SJCRH30 (cell line): ENCODE data around the gene FHIP2A. TPM values are rescaled to one million over a fixed set of nuclear protein-coding genes. Genes with fewer than 3 reads are reported as not detected.

Experiments
- DNase-seq, 2 experiments: peaks; one replicate each; pipeline ENCODE4 v3.0.0-alpha.2; 2015 to 2020
- H3K27ac ChIP-seq: fragments of 250-450 bp; sonication (Bioruptor Pico); 2 replicates; pipeline ENCODE4 v1.5.1; 2020; ENCODE audit warnings: mild to moderate bottlenecking, moderate library complexity
- H3K27me3 ChIP-seq: fragments of 250-450 bp; sonication (Bioruptor Pico); 2 replicates; pipeline ENCODE4 v1.5.1; 2020; ENCODE audit warnings: mild to moderate bottlenecking, moderate library complexity
- H3K36me3 ChIP-seq: fragments of 250-450 bp; sonication (Bioruptor Pico); 2 replicates; pipeline ENCODE4 v1.5.1; 2020; ENCODE audit warnings: mild to moderate bottlenecking, moderate library complexity
- H3K4me1 ChIP-seq: fragments of 250-450 bp; sonication (Bioruptor Pico); 2 replicates; pipeline ENCODE4 v1.5.1; 2020; ENCODE audit warnings: mild to moderate bottlenecking, moderate library complexity
- H3K4me3 ChIP-seq: fragments of 250-450 bp; sonication (Bioruptor Pico); 2 replicates; pipeline ENCODE4 v1.5.1; 2020; ENCODE audit warnings: mild to moderate bottlenecking, moderate library complexity
- H3K9me3 ChIP-seq: fragments of 250-450 bp; sonication (Bioruptor Pico); replicated peaks from 2 replicates; pipeline ENCODE4 v1.5.1; 2020; ENCODE audit warnings: mild to moderate bottlenecking, moderate library complexity
- total RNA-seq: library from RNA; depleted of rRNA; stranded (reverse); fragments of >200 nt; shearing (Covaris generic); gene quantifications from 2 replicates; pipeline ENCODE4 v1.2.3, GENCODE V29; 2014; rRNA removed

The FHIP2A gene
- total RNA-seq, 1 experiment from 2014 or later: 10.9 TPM

DNA sequence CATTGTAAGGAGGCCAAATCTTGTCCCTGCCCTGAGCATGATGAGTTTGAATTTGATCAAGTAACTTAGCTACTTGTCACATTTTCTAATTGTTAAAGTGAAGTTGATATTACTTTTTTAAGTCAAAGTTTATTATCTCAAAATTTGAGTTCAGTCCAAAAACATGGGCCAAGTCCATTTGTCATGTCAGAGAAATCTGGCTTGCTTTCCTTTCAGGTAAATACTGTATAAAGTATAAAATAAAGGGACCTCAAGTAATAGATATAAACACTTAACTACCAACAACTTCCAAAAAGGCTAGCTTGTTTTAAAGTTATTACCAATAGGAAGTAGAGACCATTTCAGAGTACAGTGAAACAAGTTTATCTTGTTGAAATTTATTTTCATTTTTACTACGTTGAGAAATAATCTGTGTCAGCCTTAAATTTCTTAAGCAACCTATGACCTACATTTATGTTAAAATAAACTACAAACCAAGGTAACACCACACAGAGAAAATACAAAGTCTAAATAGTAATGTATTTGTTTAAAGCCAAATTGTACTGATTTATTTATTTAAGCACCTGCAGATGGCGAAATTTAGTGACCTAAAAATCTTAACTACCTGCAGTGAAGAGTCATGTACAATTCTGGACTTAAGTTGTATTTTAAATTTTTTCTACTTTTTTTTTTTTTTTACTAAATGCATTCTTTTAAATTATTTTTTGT is 36.5 kb downstream of the FHIP2A start:
- Histone ChIP-seq H3K36me3 (peaks cover 30% of the 10 kb centered on the region), H3K4me1 (no peaks in the 10 kb centered on the region), H3K27ac (no peak overlapping the region), H3K27me3 (no peaks in the 10 kb centered on the region), H3K4me3 (no peak overlapping the region), H3K9me3 (no peaks in the 10 kb centered on the region)
- no peak for DNase-seq

GRCh38 chr10:114859222-114859621 is 37.6 kb downstream of the FHIP2A start:
- DNase-seq: no peak
- Histone ChIP-seq H3K9me3 (no peaks in the 10 kb centered on the region), H3K4me1 (no peaks in the 10 kb centered on the region), H3K36me3 (peaks cover 30% of the 10 kb centered on the region), H3K27me3 (no peaks in the 10 kb centered on the region), H3K27ac (no peak overlapping the region), H3K4me3 (no peak overlapping the region)

DNA sequence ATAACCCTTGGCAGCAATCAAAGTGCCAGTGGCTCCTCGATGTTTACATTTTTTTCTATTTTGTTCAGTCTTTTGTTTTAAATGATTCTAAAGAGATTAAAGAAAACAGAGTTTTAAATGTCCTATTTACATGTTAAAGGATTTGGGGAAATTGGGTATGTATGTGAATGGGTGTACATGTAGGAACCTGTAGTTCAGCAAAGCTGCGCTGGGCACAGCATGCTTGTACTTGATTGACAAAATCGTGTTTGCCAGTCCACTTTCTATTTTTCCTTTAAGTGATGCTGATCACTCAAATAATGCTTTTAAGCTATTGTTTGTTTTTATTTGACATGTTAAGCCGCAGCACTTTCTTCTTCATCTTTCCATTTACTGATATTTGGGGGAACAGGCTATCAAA is 40.9 kb downstream of the FHIP2A start:
- Histone ChIP-seq H3K27me3 (no peaks in the 10 kb centered on the region), H3K36me3 (peaks cover 18% of the 10 kb centered on the region)
- no peak for DNase-seq

DNA sequence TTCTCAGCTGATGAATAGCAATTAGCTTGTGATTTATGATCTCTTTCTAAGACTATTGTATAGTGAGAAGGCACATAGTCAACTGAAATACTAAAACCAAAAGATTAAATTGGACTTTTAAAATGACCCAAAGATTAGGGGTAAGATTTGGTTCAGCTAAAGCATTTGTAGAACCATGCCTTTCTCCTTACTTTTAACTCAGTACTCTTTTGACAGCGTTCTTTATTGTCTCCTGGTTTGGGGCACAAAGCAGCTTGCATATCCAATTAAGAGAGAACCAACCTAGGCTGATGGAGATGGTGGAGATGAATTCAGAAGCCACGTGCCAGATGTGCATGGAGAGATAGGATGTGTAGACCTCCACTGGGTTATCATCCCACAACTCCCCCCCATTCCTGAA is 45.8 kb downstream of the FHIP2A start:
- no peaks in the 10 kb centered on the region for H3K36me3 ChIP-seq
- no peak overlapping the region for H3K27ac ChIP-seq
- DNase-seq: no peak
- peaks cover 8% of the 10 kb centered on the region; the same call in 1 of the 2 replicates for H3K4me1 ChIP-seq
- H3K9me3 ChIP-seq: no peaks in the 10 kb centered on the region
- no peak overlapping the region for H3K4me3 ChIP-seq
- H3K27me3 ChIP-seq: no peaks in the 10 kb centered on the region

More for the DNA sequence above, 40.9 kb downstream of the FHIP2A start:
- Histone ChIP-seq H3K27ac (no peak overlapping the region), H3K9me3 (no peaks in the 10 kb centered on the region), H3K4me3 (no peak overlapping the region), H3K4me1 (no peaks in the 10 kb centered on the region)

DNA sequence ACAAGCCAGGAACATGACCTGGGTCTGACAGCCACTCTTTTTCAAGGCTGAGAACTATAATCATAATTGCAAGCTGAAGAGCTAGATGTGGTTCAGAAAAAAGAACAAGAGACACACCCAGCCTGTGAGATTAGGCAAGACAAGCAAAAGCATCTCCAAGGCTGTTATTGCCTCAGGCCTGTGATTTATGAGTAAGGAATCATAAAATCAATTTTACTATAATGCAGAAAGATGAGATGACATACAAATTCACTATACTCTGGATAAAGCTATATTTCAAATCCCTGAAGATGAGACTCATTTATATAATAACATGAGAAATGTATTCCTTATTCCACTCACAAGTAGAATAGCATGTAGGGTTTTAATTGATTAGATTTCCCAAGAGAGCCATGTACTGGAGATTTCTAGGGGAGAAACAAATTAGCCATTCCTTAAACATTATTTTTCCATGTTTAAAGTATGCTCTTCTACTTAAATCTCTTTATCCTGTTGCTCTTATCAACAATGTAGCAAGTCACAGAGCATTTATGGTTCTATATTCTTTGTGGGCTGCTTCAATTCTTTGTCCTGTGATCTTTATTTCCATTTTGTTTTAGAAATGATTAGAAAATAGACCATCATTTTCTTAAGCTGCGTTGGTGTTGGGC is 47.4 kb downstream of the FHIP2A start:
- Histone ChIP-seq H3K4me3 (no peak overlapping the region), H3K36me3 (no peaks in the 10 kb centered on the region), H3K9me3 (no peaks in the 10 kb centered on the region), H3K4me1 (peaks cover 8% of the 10 kb centered on the region; the same call in 1 of the 2 replicates), H3K27me3 (no peaks in the 10 kb centered on the region), H3K27ac (no peak overlapping the region)
- DNase-seq: no peak

DNA sequence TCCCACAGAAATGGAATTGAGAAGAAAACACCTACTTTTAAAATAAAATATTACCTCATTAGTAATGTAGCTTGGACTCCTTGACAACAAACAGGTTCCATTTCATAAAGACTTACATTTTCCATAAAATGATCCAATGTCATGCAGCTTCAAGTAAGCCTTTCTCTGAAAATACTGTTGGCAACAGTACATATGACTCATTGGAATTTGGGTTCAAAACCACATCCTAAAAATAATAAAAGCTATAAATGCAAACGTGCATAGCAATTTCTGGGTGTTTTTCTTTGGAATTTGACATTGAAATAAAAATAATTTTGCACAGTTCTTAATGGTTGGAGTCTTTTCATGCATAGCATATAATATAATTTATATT is 47.9 kb downstream of the FHIP2A start:
- Histone ChIP-seq H3K27ac (no peak overlapping the region), H3K36me3 (no peaks in the 10 kb centered on the region), H3K4me1 (peaks cover 8% of the 10 kb centered on the region; the same call in 1 of the 2 replicates), H3K9me3 (no peaks in the 10 kb centered on the region), H3K4me3 (no peak overlapping the region), H3K27me3 (no peaks in the 10 kb centered on the region)
- peak in 1 of 2 experiments; percentile 10 for DNase-seq

GRCh38 chr10:114870486-114870885 is 48.9 kb downstream of the FHIP2A start:
- no peak for DNase-seq
- H3K4me3 ChIP-seq: no peak overlapping the region
- H3K27me3 ChIP-seq: no peaks in the 10 kb centered on the region
- H3K36me3 ChIP-seq: no peaks in the 10 kb centered on the region
- H3K9me3 ChIP-seq: no peaks in the 10 kb centered on the region
- peaks cover 8% of the 10 kb centered on the region; the same call in 1 of the 2 replicates for H3K4me1 ChIP-seq
- H3K27ac ChIP-seq: no peak overlapping the region

- Histone ChIP-seq H3K36me3 (no peaks in the 10 kb centered on the region), H3K4me1 (peaks cover 8% of the 10 kb centered on the region; the same call in 1 of the 2 replicates), H3K4me3 (no peak overlapping the region), H3K27ac (no peak overlapping the region), H3K9me3 (no peaks in the 10 kb centered on the region), H3K27me3 (no peaks in the 10 kb centered on the region)
- no peak for DNase-seq
Observed at GRCh38 chr10:114871379-114871778, 49.8 kb downstream of the FHIP2A start.

Other genes with a start within 250 kb of the FHIP2A start
- gene ABLIM1, start 163.5 kb upstream of the FHIP2A start, total RNA-seq: 23.5 and 23.9 TPM in 2 replicates
- 24.4 and 29.7 TPM in 2 replicates for gene TRUB1, start 116.4 kb downstream of the FHIP2A start, total RNA-seq